T-helper 2 cell treated with Interferon-gamma antibody and Interleukin-4, amounts not matched to agents 5 μg/mL and 100 μg/mL, for 36 hours (primary cell): ENCODE results near the gene SPRED1.
A peak's percentile ranks its signal among the peaks of the same experiment; 100 is the strongest.
"Not testable (repeated sequence)": the region's sequence is repeated elsewhere in the genome, so short reads cannot be mapped to it uniquely, and the experiment has no call there.

Experiments
- DNase-seq: peaks from one replicate; pipeline ENCODE4 v3.0.0; 2021; ENCODE audit warnings: low spot score
- H3K27ac Mint-ChIP-seq: one replicate; pipeline ENCODE4 v1.8.0; 2021; ENCODE audit warnings: mild to moderate bottlenecking, mixed read lengths
- H3K27me3 Mint-ChIP-seq: one replicate; pipeline ENCODE4 v1.8.0; 2021; ENCODE audit warnings: low read depth, mixed read lengths
- H3K36me3 Mint-ChIP-seq: one replicate; pipeline ENCODE4 v1.8.0; 2021; ENCODE audit warnings: low read depth, mixed read lengths
- H3K4me1 Mint-ChIP-seq: one replicate; pipeline ENCODE4 v1.8.0; 2021; ENCODE audit warnings: low read depth, mixed read lengths
- H3K4me3 Mint-ChIP-seq: one replicate; pipeline ENCODE4 v1.8.0; 2022; ENCODE audit warnings: mild to moderate bottlenecking, moderate library complexity, mixed read lengths
- H3K9me3 Mint-ChIP-seq: one replicate; pipeline ENCODE4 v1.8.0; 2021; ENCODE audit warnings: mixed read lengths

SPRED1 gene

DNA sequence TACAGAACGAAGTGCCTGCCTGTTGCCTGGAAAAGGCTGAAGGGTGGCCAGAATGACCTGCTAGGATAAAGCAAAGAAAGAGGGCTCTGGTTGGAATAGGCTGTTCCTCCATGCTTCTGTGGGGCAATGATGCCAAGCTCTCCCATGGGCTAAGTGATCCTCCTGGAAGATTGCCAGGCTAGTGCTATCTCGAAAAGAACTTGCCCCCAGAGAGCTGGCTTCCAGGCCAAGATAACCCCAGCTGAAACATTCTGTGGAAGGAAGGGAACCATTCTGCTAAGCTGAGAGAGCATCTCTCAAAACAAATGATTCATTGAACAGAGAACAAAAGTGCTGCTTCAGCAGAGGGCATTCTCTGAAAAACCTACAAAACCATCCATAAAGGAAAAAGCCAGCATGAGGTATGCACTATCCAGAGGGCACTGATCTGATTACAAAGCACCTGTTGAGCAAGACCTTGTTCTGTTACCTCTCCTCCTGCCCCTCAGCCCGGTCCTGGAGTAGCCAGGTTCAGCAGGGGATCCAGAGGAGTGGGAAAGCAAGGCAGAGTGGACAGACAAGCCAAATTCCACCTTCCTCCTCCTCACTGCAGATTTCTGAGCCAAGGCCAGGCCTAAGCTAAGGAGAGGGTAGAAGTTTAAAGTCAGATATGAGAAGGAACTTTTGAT lies 31.9 kb upstream of the SPRED1 start:
- no peaks in the 10 kb centered on the region for H3K9me3 Mint-ChIP-seq
- peaks cover 2% of the 10 kb centered on the region for H3K4me1 Mint-ChIP-seq
- H3K36me3 Mint-ChIP-seq, result no peaks in the 10 kb centered on the region
- no peak for DNase-seq
- no peak overlapping the region for H3K4me3 Mint-ChIP-seq
- H3K27ac Mint-ChIP-seq, result no peak overlapping the region
- H3K27me3 Mint-ChIP-seq, result peaks cover 14% of the 10 kb centered on the region

DNA sequence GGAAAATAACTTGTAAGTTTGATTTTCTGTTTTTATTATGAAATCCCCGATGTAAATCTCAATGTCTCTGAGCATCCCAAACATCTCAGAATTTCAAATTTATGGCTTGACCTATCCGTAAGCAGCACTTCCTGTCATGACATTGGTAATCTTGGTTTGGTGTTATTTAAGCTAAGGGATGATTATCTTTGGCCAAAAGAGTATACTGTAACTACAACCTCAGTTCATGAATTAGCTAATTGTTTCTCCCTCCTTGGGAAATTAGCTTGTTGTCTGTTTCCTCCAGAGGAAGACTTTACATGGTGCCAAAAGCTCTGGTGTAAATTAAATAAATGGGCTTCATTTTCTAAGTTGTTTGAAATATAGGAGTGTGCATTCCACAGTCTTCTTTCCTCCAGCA lies 28.1 kb upstream of the SPRED1 start:
- Mint-ChIP-seq H3K27ac (no peak overlapping the region), H3K9me3 (no peaks in the 10 kb centered on the region), H3K4me1 (no peaks in the 10 kb centered on the region), H3K27me3 (peaks cover 5% of the 10 kb centered on the region), H3K4me3 (no peak overlapping the region), H3K36me3 (no peaks in the 10 kb centered on the region)
- no peak for DNase-seq

DNA sequence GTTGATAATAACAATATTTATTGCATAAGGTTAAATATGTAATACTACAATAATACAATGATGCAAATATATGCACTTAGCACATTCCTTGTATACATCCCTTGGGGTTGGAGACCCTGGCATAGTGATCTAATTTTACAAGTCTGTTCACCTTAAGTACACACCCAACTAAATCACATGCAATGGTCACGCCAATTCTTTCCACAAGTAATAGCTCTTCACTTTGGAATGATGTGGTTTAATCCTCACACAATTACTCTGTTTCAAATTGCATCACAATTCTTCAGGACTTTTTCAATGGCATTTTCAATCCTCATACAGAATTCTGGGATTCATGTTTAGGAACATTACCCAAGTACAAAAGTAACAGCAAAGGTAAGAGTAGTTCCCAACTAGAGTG lies 27.3 kb upstream of the SPRED1 start:
- Mint-ChIP-seq H3K27ac (no peak overlapping the region), H3K4me3 (no peak overlapping the region), H3K4me1 (no peaks in the 10 kb centered on the region), H3K9me3 (no peaks in the 10 kb centered on the region), H3K36me3 (no peaks in the 10 kb centered on the region), H3K27me3 (peaks cover 5% of the 10 kb centered on the region)
- DNase-seq, result no peak

DNA sequence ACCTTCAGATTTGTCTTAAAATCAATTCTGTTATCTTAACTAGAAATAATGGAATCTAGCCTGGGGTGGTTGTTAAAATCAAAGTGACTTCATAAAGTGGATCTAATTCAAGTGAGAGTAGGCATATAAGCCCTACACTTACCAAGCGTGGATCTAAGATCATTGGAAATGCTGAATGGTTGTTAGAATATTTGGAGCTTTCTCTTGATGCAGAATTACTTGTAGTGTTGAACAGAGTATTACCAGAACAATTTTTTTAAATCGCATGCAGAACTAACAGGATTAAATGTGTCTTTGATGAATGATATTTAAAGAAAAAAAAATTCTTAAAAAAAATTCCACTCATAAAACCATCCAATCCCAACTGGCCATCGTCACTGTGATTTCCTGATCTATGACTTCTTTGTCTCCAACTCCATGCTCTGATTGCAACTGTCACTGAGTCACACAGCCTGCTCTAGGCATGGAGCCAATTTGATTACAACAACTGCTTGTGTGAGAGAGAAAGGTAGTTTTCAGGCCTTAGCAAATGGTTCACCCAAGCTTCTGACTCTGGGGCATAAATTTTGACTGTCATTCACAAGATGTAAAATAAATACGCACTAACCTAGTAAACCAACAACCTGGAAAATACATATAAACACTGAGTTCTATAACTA lies 25.9 kb upstream of the SPRED1 start:
- no peak for DNase-seq
- Mint-ChIP-seq H3K27me3 (peaks cover 2% of the 10 kb centered on the region), H3K9me3 (no peaks in the 10 kb centered on the region), H3K4me3 (no peak overlapping the region), H3K27ac (no peak overlapping the region), H3K36me3 (no peaks in the 10 kb centered on the region), H3K4me1 (no peaks in the 10 kb centered on the region)

DNA sequence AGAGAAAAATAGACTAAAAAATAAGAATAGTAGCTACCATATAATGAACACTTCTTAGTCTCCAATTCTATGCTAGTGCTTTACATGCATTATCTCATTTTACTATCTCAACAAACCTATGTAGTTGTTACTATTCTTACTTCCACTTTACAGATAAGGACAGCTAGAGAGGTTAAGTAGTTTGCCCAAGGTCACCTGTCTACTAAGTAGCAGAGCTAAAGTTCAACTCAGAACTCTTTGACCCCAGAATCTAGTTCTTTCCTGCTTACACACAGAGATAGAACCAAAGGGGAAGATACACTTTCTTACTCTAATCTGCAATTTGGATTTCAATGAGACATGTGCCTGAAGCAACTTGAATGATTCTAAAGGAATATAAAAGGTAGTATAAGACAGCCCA lies 24.7 kb upstream of the SPRED1 start:
- DNase-seq, result no peak
- H3K36me3 Mint-ChIP-seq, result no peaks in the 10 kb centered on the region
- no peak overlapping the region for H3K4me3 Mint-ChIP-seq
- no peaks in the 10 kb centered on the region for H3K27me3 Mint-ChIP-seq
- H3K27ac Mint-ChIP-seq, result no peak overlapping the region
- H3K4me1 Mint-ChIP-seq, result no peaks in the 10 kb centered on the region
- no peaks in the 10 kb centered on the region for H3K9me3 Mint-ChIP-seq

DNA sequence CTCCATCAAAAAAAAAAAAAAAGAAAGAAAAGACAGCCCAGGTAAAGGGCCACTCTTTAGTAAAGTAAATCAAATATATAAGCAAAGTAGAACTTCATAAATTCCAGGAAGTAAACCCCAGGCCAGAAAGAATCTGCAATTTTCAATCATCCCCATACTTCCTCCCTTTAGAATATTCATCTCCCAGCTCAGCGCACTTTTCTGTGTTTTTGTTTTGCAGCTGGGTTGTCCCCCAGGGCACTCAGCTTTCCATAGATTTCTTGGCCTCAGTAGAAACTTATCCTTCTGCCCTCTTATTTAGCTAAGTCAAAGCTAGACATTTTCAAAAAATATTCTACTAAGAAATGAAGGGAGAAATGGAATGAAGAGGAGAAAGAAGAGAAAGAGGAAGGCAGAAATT lies 24.0 kb upstream of the SPRED1 start:
- no peak overlapping the region for H3K27ac Mint-ChIP-seq
- H3K9me3 Mint-ChIP-seq, result no peaks in the 10 kb centered on the region
- H3K4me3 Mint-ChIP-seq, result no peak overlapping the region
- DNase-seq, result no peak
- no peaks in the 10 kb centered on the region for H3K36me3 Mint-ChIP-seq
- H3K27me3 Mint-ChIP-seq, result no peaks in the 10 kb centered on the region
- no peaks in the 10 kb centered on the region for H3K4me1 Mint-ChIP-seq

DNA sequence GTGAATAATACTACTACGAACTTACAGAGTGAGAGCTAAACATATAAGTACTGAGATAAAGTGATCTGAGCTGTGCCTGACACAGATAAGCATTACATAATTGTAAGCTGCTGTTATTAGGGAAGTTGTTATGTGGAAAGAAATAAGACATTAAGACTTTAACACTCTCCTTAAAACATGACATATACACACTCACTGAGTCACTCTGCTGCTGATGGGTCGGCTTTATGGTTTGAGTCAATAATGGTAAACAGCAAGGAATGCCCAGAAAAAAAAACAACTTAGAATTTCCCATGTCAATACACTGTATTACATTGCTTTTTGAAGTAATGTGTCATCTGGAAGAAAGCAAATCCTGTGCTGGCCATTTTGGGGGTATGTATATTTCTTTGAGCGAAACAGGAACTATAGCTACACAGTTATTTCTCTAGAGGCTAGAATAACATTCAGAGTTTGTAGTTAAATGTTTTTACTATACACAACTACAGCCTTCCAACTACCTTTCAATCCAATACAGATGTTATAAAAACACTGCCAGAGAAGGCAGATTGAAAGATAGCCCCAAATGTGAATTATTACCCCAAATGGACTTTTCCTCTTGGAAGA lies 22.8 kb upstream of the SPRED1 start:
- no peaks in the 10 kb centered on the region for H3K36me3 Mint-ChIP-seq
- no peak overlapping the region for H3K27ac Mint-ChIP-seq
- H3K4me3 Mint-ChIP-seq, result no peak overlapping the region
- H3K4me1 Mint-ChIP-seq, result no peaks in the 10 kb centered on the region
- H3K27me3 Mint-ChIP-seq, result no peaks in the 10 kb centered on the region
- H3K9me3 Mint-ChIP-seq, result no peaks in the 10 kb centered on the region
- DNase-seq, result no peak

DNA sequence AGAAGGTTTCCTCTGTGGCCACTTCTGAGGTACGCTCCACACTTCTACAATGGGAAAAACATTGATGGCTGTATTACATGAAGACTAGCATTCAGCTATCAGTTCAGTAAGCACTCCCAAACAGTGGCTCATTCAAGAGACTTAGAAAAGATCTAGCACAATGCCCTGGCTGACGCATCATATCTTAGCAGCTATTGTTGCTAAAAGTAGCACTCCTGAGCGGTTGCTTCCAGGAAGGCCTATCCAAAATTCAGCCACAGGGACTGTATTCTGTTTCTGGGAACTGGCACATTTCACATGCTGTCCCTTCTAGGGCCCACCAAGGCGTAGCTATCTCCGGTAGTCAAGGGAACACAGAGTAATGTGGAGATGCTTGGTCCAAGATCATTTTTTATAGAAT lies 21.2 kb upstream of the SPRED1 start:
- Mint-ChIP-seq H3K4me1 (no peaks in the 10 kb centered on the region), H3K36me3 (no peaks in the 10 kb centered on the region), H3K4me3 (no peak overlapping the region), H3K9me3 (no peaks in the 10 kb centered on the region), H3K27me3 (no peaks in the 10 kb centered on the region), H3K27ac (no peak overlapping the region)
- no peak for DNase-seq

DNA sequence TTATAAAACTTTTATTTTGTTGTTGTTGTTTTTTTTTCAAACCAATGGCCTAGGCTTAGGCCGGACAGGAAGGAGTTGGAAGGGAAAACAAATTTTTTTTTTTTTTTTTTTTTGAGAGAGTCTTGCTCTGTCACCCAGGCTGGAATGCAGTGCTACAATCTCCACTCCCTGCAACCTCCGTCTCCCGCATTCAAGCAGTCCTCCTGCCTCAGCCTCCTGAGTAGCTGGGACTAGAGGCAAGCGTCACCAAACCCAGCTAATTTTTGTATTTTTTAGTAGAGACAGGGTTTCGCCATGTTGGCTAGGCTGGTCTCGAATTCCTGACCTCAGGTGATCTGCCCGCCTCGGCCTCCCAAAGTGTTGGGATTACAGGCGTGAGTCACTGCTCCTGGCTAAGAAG lies 15.6 kb upstream of the SPRED1 start:
- DNase-seq, H3K9me3 Mint-ChIP-seq, H3K4me3 Mint-ChIP-seq, H3K4me1 Mint-ChIP-seq, H3K27ac Mint-ChIP-seq, H3K27me3 Mint-ChIP-seq, H3K36me3 Mint-ChIP-seq: not testable (repeated sequence)

DNA sequence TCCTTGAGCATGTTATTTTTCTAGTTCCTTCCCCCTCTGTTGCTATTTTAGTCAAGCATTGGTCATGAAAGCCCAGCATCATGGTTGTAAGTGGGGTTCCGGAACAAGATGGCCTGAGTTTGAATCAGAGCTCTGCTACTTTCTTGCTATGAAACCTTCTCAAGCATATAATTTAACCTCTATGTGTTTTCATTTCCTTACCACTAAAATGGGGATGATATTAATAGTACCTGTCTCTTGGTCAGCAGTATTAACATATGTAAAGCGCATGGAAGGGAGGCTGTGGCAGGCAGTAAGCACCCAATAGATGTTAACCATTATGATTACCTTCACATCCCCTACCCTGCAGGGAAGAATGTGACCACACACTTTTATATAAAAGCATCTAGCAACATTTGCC lies 14.3 kb upstream of the SPRED1 start:
- Mint-ChIP-seq H3K4me3 (no peak overlapping the region), H3K27ac (no peak overlapping the region), H3K4me1 (no peaks in the 10 kb centered on the region), H3K27me3 (peaks cover under 1% of the 10 kb centered on the region), H3K36me3 (no peaks in the 10 kb centered on the region), H3K9me3 (no peaks in the 10 kb centered on the region)
- no peak for DNase-seq

DNA sequence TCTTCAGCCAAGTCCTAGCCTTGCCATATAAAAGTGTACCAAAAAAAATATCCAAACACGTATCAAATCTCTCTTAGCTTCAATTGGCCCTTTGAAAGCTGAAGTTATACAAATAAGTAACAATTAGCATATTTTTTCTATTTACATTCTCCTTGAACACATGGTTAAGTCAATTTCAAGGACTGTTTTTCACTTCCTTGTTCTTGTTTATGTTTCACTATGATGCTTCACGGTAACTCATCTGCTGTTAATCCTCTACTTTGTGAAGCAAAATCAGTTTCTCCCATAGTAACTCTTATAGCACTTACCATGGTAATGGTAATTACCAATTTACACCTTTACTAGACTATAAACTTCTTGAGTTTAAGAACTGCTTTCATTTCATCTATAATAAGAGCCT lies 10.6 kb upstream of the SPRED1 start:
- H3K27me3 Mint-ChIP-seq, result peaks cover 9% of the 10 kb centered on the region
- H3K27ac Mint-ChIP-seq, result no peak overlapping the region
- DNase-seq, result no peak
- no peak overlapping the region for H3K4me3 Mint-ChIP-seq
- no peaks in the 10 kb centered on the region for H3K36me3 Mint-ChIP-seq
- no peaks in the 10 kb centered on the region for H3K9me3 Mint-ChIP-seq
- H3K4me1 Mint-ChIP-seq, result no peaks in the 10 kb centered on the region

DNA sequence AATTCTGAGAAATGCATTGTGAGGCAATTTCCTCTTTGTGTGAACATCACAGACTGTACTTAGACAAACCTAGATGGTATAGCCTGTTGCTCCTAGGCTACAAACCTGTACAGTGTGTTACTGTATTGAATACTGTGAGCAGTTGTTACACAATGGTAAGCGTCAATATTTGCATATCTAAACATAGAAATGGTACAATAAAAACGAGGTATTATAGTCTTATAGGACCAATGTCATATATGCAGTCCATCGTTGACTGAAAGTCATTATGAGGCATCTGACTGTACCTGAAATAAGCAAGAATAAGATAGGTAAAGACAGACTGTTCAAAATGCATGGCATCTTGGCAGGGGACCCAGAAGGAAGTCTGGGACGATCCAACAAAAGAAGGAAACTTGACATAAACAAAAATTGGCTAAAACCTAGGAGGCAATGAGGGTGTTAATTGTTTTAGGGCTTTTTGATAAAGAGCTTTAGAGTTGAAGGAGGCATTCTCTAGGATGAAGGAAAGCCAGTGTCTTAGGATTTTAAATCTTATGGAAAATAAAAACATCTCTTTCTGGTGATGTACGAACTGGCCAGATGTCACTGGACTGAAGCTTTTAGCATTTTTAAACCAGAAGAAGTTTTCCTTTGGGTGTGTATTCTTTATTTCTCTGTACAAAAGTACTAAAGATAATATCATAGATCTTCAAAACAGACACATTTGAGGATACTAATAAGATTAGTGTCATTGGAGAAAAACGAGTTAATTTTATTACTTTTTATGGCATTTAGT lies 9.2 kb upstream of the SPRED1 start:
- Mint-ChIP-seq H3K27me3 (peaks cover 11% of the 10 kb centered on the region), H3K27ac (no peak overlapping the region), H3K4me3 (no peak overlapping the region), H3K36me3 (no peaks in the 10 kb centered on the region), H3K9me3 (no peaks in the 10 kb centered on the region), H3K4me1 (no peaks in the 10 kb centered on the region)
- DNase-seq, result no peak

DNA sequence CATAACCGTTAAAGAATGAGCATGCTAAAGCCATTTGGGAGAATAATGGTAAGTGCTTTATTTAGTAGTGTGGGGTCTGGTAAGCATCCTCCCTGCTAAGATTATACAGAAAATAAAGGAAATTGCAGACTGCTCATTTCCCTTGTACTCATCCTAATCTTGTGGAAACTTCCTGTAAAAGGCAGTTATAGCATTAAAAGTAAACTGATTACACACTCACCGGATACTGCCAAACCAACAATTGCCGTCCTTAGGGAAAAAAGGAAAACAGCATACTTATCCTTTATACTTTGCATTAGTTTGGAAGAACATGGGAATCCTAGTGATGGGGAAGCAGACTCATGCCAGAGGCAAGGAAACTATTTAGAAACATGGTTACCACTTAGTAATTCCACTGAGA lies 5.3 kb upstream of the SPRED1 start:
- Mint-ChIP-seq H3K9me3 (no peaks in the 10 kb centered on the region), H3K27ac (no peak overlapping the region), H3K4me3 (no peak overlapping the region), H3K4me1 (peaks cover 10% of the 10 kb centered on the region), H3K27me3 (peaks cover 40% of the 10 kb centered on the region), H3K36me3 (no peaks in the 10 kb centered on the region)
- no peak for DNase-seq

DNA sequence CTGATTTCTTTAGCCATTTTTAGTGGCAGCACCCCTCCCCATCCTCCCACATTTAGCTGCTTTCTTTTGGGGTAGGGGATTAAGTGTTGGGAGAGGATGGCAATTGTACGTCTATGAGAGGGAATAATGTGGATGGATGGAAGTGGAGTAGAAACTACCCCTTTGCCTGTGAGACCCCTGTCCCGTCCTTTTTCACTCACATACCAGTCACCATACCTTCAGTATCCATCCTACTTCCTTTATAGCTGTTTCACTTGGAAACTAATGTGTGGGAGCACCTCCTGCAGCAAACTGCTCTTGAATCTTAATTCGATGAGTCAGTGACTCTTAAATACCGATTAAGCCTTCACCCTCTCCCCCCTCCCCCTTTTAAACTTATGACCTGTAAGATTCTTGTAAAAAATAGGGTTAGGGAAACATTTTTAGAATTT lies 730 bp downstream of the SPRED1 start:
- H3K27me3 Mint-ChIP-seq, result peaks cover 64% of the 10 kb centered on the region
- peak overlapping the region; percentile 47 for H3K27ac Mint-ChIP-seq
- H3K4me3 Mint-ChIP-seq, result peak overlapping the region; percentile 66
- H3K4me1 Mint-ChIP-seq, result peaks cover 25% of the 10 kb centered on the region
- DNase-seq, result no peak
- H3K9me3 Mint-ChIP-seq, result no peaks in the 10 kb centered on the region
- H3K36me3 Mint-ChIP-seq, result no peaks in the 10 kb centered on the region
